Lower leg skin (tissue), 4 donors: ENCODE data around the gene HECTD4. TPM values are rescaled to one million over a fixed set of nuclear protein-coding genes. Genes with fewer than 3 reads are reported as not detected.

Source experiments
- DNase-seq, 2 donors: peaks; one replicate each; pipeline ENCODE4 v3.0.0-alpha.2; 2019; ENCODE audit warnings: low spot score in 2 of 2
- H3K4me3 ChIP-seq: fragments of 200-600 bp; sonication (generic); 2 replicates; pipeline ENCODE4 v1.5.1; 2017; ENCODE audit warnings: mild to moderate bottlenecking, low read depth; ENCODE audit not compliant: poor library complexity, severe bottlenecking
- CTCF ChIP-seq, 3 donors: fragments of 450-650 bp; IDR thresholded peaks; one replicate each; pipeline ENCODE4 v1.5.1; 2016; ENCODE audit warnings: antibody characterized with exemption in 3 of 3, mild to moderate bottlenecking in 3 of 3, moderate library complexity in 2 of 3
- POLR2A ChIP-seq, 2 donors: fragments of 450-650 bp; IDR thresholded peaks; one replicate each; pipeline ENCODE4 v1.6.1; 2016 to 2017; ENCODE audit warnings: antibody characterized with exemption in 2 of 2, mild to moderate bottlenecking in 1 of 2, moderate library complexity in 1 of 2
- WGBS, 2 donors: methylation state at CpG; one replicate each; pipeline ENCODE4 v1.1.5; 2018; 5-methylcytosine and 5-hydroxymethylcytosine counted together
- intact Hi-C: fragments of 100-400 bp; cut with DNase I; formaldehyde crosslinking; loops from one replicate; pipeline ENCODE4 v1.15.0; 2023; ENCODE audit warnings: low total_unique reads
- total RNA-seq, 4 donors: library from RNA; depleted of rRNA; stranded (reverse); fragments of >200 nt; gene quantifications; one replicate each; pipeline ENCODE4 v1.1.0, GENCODE V29; 2016

The HECTD4 gene
- total RNA-seq, 4 donors from 2014 or later: 33.2 to 70.6 (median 35.5) TPM

GRCh38 chr12:112308652-112309051 is 73.6 kb downstream of the HECTD4 start:
- intact Hi-C loops: no loop called here
- no peak for TF ChIP-seq CTCF (IDR thresholded peaks at IDR 0.05)
- TF ChIP-seq POLR2A (IDR thresholded peaks at IDR 0.05): no peak
- DNase-seq: no peak
- H3K4me3 ChIP-seq: no peak overlapping the region
- WGBS, 2 donors: 72 to 81% methylated on average over 6 of the region's 6 CpGs

- no peak for DNase-seq
- WGBS, 2 donors: 69 to 88% methylated on average over 1 of the region's 1 CpG
- TF ChIP-seq CTCF (IDR thresholded peaks at IDR 0.05): no peak
- no peak for TF ChIP-seq POLR2A (IDR thresholded peaks at IDR 0.05)
- H3K4me3 ChIP-seq: no peak overlapping the region
- intact Hi-C loops: no loop called here
Observed at GRCh38 chr12:112308161-112308560, 74.1 kb downstream of the HECTD4 start.

GRCh38 chr12:112307317-112308011 is 74.8 kb downstream of the HECTD4 start:
- intact Hi-C loops: no loop called here
- 89 to 93% methylated on average over 2 of the region's 2 CpGs for WGBS, 2 donors
- no peak overlapping the region for H3K4me3 ChIP-seq
- no peak for DNase-seq
- TF ChIP-seq CTCF (IDR thresholded peaks at IDR 0.05): no peak
- no peak for TF ChIP-seq POLR2A (IDR thresholded peaks at IDR 0.05)

- WGBS, 2 donors: 92 to 94% methylated on average over 3 of the region's 3 CpGs
- intact Hi-C loops: no loop called here
- no peak overlapping the region for H3K4me3 ChIP-seq
Observed at GRCh38 chr12:112305951-112306350, 76.3 kb downstream of the HECTD4 start.

GRCh38 chr12:112304436-112304835 is 77.8 kb downstream of the HECTD4 start:
- intact Hi-C loops: no loop called here
- DNase-seq: no peak
- WGBS, 2 donors: 89 to 90% methylated on average over 4 of the region's 4 CpGs
- TF ChIP-seq CTCF (IDR thresholded peaks at IDR 0.05): no peak
- TF ChIP-seq POLR2A (IDR thresholded peaks at IDR 0.05): no peak
- H3K4me3 ChIP-seq: no peak overlapping the region

More at GRCh38 chr12:112305951-112306350, 76.3 kb downstream of the HECTD4 start:
- no peak for DNase-seq
- no peak for TF ChIP-seq POLR2A (IDR thresholded peaks at IDR 0.05)
- no peak for TF ChIP-seq CTCF (IDR thresholded peaks at IDR 0.05)

- intact Hi-C loops: no loop called here
- TF ChIP-seq POLR2A (IDR thresholded peaks at IDR 0.05): no peak
- no peak for TF ChIP-seq CTCF (IDR thresholded peaks at IDR 0.05)
- DNase-seq: no peak
- no peak overlapping the region for H3K4me3 ChIP-seq
- WGBS, 2 donors: 91 to 94% methylated on average over 2 of the region's 2 CpGs
Observed at GRCh38 chr12:112303799-112304198, 78.4 kb downstream of the HECTD4 start.
